AG04450 (cell line): Measurements from ENCODE around the gene PFDN1. TPM values are rescaled to one million over a fixed set of nuclear protein-coding genes. Genes with fewer than 3 reads are reported as not detected.

Experiments used
- CTCF ChIA-PET: fragments of 300-600, 350-600 bp; formaldehyde crosslinking; extraction: SDS; loops from one replicate; lab custom pipeline; 2022; ENCODE audit warnings: antibody characterized with exemption, inconsistent platforms; lab: Charles Lee
- POLR2A ChIA-PET: fragments of 350-600 bp; formaldehyde crosslinking; extraction: SDS; loops from one replicate; lab custom pipeline; 2021; ENCODE audit warnings: antibody characterized with exemption, inconsistent platforms; lab: Yijun Ruan, JAX
- DNase-seq: peaks from one replicate; pipeline ENCODE4 v3.0.0-alpha.2; 2011; ENCODE audit warnings: low read depth, low spot score
- H3K27ac ChIP-seq: one replicate; pipeline ENCODE4 v1.5.1; 2012; ENCODE audit warnings: low read depth, low read length, control low read depth
- H3K27me3 ChIP-seq: one replicate; pipeline ENCODE4 v1.6.0; 2012; ENCODE audit warnings: low read length; ENCODE audit not compliant: control insufficient read depth, insufficient read depth
- H3K4me3 ChIP-seq: 2 replicates; pipeline ENCODE4 v1.5.1; 2011; ENCODE audit warnings: mild to moderate bottlenecking, low read depth, low read length, control low read depth
- H3K9me3 ChIP-seq: 2 replicates; pipeline ENCODE4 v1.5.1; 2012; ENCODE audit warnings: low read length; ENCODE audit not compliant: control insufficient read depth, insufficient read depth
- CTCF ChIP-seq: IDR thresholded peaks from 2 replicates; pipeline ENCODE4 v1.5.1; 2011; ENCODE audit warnings: low read depth, low read length, control low read depth, inconsistent platforms
- polyA plus RNA-seq: library from polyadenylated mRNA; depleted of rRNA; stranded (reverse); fragments of >200 nt; gene quantifications from 2 replicates; pipeline ENCODE4 v1.2.3, GENCODE V29; 2011; rRNA removed

PFDN1 gene
- polyA plus RNA-seq, 1 experiment: 112 TPM

DNA sequence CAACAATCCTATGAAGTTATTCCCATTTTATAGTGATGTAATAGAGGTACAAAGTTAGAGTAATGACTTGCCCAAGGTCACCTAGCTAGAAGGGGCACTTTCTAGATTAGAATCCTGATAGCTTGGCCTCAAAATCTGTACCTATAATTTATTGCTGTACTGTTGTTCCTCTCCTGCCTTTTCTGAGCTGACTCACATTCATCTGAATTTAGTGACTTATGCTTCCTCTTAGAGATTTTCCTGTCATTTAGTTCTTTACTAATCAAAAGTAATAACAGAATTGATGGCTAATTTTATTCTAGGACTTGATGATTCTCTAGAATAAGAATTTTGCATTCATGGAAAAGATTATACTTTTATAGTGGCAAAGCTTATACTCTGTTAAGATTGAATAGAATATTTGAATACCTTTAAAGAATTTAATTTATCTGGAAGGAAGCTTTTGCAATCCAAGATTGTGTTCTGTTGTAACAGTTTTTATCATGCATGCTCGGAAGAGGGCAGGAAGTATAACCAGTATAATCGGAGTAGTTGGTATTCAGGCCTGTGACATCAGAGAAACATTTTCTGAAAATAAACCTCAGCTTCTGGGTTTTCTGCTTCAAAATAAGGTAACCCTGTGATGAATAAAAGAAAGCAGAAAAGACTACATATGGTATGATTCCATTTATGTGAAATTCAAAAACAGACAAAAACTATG lies 106.6 kb downstream of the PFDN1 start:
- Histone ChIP-seq H3K27ac (no peak overlapping the region), H3K9me3 (no peaks in the 10 kb centered on the region), H3K27me3 (no peaks in the 10 kb centered on the region), H3K4me3 (no peak overlapping the region)
- no peak for TF ChIP-seq CTCF
- no peak for DNase-seq
- ChIA-PET POLR2A (no interaction called here), CTCF (interaction anchor here (0.5 kb wide), 1 partner anchor 162 kb away, joined by 6 read pairs; no protein-coding TSS in a partner anchor)

Other genes with a start within 250 kb of the PFDN1 start
- gene PURA, start 189.0 kb downstream of the PFDN1 start, polyA plus RNA-seq: 3.5 and 4.5 TPM in 2 replicates
- 1.6 and 2.2 TPM in 2 replicates for gene IGIP, start 177.2 kb downstream of the PFDN1 start, polyA plus RNA-seq
- gene CYSTM1, start 127.9 kb downstream of the PFDN1 start, polyA plus RNA-seq: 13.1 and 14.9 TPM in 2 replicates
- 6.6 and 7.0 TPM in 2 replicates for gene HBEGF, start 43.5 kb upstream of the PFDN1 start, polyA plus RNA-seq
- gene SLC4A9, start 57.1 kb upstream of the PFDN1 start, polyA plus RNA-seq: not detected in 2 replicates
- gene ANKHD1, start 98.7 kb upstream of the PFDN1 start, polyA plus RNA-seq: 54.3 and 56.6 TPM in 2 replicates
- gene EIF4EBP3, start 244.6 kb upstream of the PFDN1 start, polyA plus RNA-seq: 1.7 and 2.8 TPM in 2 replicates